ENCODE data around the gene ITGA11. TPM values are rescaled to one million over a fixed set of nuclear protein-coding genes. Genes with fewer than 3 reads are reported as not detected.

The ITGA11 gene
- total RNA-seq, 1 experiment from 2014 or later = 0.12 TPM

DNA sequence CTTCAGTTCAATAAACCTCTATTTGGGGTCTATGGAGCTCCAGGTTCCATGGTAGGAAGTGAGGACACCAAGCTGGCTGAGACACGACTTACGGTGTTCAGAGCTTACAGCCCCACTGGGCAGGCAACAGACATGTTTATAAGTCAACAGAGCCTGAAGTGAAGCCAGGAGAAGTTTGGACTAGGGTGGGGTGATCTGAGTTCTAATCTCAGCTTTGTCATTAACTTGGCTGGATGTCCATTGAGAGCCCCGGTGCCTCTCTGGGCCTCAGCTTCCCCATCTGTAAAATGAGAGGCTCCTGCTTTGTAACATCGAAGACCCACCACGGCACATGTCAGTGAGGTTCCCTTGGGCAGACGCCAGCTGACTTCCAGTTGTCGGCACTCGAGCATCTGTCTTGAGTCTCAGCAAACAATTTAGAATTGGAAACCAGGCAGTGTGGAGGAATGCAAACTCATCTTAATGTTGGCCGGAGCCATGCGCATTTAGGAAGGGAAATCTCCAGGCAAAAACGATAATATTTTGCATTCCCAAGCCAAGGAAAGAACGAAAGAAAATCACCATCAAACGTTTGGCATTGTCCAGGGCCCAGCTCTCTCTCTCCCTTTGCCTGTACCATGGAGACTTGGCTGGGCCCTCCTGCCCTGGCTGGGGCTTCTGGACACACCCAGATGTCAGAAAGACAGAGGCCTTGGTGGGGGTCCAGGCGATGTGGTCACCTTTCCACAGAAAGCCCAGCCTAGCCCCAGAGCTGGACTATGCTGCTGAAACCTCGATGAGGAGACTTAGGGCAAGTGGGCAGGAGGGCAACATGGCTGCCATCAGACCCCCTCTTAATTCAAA, 18.4 kb downstream of the ITGA11 start:
- no peak for DNase-seq (ENCODE audit: extremely low read depth, low read depth)

DNA sequence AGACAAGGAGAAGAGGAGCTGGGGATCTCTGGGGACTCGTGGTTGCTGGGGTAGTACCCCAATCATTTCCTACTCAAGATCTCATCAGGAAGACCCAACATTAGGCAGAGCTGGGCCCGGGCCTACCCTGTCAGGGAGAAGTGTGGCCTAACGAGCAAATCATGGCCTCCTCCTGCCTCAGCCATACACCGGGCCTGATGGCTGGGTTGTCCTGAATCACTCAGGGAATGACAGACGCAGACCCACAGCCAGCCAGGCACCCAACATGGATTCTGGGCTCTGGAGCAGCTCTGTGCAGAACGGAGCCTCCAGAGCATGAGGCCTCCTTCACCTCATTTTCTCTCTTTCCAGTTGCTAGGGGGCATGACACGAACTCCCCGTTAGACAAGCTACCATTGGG, 19.7 kb downstream of the ITGA11 start:
- no peak for DNase-seq (ENCODE audit: extremely low read depth, low read depth)

DNA sequence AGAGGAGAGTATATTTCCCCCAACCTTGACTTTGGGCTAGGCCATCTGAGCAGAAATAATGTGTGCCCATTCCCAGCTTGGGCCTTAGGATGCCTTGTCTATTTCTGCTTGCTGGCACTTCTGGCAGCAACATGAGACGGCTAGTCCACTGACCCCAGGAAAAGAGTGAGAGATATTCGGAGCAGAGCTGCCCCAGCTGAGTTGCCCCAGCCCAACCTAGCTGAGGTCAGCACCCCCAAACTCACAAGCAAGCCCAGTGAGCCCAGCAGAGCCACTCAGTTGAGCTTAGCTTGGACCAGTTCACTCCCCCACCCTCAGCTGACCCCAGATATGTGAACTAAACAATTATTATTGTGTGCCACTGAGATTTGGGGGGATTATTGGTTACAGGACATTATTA, 20.2 kb downstream of the ITGA11 start:
- no peak for DNase-seq (ENCODE audit: extremely low read depth, low read depth)

DNA sequence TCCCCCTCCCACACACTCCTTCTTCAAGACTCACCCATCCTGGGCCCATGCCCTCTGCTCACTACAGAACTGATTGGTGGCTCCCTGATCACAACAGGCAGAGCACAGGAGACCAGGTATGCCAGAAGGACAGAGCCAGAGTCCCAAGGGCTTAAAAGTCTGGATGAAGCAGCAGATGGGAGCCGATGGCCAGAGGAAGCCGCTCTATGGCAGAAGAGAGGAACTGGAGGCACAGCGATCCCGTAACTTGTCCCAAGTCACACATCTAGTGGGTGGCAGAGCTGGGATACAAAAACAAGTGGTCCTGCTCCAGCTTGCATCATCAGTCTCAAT, 20.7 kb downstream of the ITGA11 start:
- DNase-seq (ENCODE audit: extremely low read depth, low read depth) = no peak

DNA sequence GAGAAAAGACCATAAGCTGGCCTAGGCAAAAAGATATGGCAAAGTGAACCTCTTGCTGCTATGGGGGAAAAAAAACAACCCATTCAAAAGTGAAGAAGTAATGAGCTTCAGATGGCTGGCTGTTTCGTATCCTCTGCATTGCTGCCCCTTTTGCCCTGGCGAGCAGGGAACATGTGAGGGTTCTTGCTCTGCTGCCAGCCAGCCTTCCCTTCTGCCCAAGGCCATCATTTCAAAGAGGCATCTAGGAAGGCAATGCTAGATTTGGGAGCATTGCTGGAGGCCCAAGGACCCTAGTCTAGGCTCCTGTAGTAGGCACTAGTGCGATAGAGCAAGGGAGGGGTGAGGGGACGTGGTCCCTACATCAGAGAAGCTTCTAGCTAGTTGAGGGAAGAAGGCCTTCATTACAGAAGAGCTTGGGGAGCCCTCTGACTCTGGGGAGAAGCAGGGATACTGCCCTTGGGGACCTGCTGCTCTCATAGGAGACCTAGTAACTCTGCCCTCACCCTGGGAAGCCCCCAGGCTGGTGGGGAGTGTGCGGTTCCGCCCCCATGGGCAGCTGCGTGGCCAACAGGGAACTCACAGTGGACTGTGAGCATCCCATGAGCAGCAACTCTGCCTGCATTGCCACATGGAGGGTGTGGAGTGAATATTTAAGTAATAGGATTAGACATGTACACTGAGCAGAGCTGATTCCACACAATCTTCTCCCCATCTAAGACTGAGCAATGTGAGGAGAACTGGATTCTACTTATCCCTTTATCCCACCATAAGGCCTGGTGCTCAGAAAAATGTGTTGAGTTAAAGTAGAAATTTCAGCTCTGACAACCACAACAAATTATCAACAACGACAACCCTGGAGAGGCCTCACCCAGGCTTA, 21.3 kb downstream of the ITGA11 start:
- DNase-seq (ENCODE audit: extremely low read depth, low read depth) = no peak

DNA sequence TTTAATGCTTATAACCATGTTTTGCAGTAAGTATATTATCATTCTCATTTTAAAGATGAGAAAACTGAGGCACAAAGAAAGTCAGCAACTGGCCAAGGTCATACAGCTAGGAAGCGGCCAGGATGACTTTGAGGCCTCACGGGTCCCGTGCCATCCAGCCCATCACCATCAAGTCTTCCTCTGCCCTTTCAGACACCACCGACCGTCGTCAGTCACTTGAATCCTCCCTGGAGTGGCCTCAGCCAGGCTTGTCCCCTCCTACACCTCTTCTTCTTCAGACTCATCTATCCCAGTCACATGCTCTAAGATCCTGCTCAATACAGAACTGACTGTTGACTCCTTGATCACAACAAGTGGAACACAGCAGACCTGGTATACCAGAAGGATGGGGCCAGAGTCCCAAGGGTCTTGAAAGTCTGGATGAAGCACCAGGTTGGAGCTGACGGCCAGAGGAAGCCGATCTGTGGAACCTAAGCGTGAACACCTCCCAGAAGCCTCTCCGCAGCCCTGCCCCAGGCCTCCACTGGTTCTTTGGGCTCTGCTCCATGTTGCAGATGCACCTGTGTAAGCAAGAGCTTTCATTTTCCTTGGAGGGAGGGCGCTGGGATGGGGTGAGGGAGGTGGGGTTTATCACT, 22.1 kb downstream of the ITGA11 start:
- no peak for DNase-seq (ENCODE audit: extremely low read depth, low read depth)

DNA sequence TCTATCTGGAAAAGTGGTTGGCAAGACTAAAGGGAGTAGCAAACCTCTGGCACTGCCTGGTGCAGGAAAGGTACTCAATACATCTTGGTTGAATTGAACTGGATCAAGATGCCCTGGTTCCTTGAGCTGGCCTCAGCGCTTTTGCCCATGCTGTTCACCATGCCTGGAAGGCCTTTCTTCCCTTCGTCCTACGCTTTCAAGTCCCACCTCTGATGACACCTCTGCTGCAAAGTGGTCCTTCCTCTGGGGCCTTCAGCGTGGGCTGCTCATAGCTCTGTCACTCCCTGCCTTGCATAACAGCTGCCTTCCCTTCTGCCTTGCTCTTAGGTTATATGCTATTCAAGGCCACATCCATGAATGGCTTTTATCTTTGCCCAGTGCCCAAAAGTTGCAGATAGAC, 23.0 kb downstream of the ITGA11 start:
- DNase-seq (ENCODE audit: extremely low read depth, low read depth) = no peak

DNA sequence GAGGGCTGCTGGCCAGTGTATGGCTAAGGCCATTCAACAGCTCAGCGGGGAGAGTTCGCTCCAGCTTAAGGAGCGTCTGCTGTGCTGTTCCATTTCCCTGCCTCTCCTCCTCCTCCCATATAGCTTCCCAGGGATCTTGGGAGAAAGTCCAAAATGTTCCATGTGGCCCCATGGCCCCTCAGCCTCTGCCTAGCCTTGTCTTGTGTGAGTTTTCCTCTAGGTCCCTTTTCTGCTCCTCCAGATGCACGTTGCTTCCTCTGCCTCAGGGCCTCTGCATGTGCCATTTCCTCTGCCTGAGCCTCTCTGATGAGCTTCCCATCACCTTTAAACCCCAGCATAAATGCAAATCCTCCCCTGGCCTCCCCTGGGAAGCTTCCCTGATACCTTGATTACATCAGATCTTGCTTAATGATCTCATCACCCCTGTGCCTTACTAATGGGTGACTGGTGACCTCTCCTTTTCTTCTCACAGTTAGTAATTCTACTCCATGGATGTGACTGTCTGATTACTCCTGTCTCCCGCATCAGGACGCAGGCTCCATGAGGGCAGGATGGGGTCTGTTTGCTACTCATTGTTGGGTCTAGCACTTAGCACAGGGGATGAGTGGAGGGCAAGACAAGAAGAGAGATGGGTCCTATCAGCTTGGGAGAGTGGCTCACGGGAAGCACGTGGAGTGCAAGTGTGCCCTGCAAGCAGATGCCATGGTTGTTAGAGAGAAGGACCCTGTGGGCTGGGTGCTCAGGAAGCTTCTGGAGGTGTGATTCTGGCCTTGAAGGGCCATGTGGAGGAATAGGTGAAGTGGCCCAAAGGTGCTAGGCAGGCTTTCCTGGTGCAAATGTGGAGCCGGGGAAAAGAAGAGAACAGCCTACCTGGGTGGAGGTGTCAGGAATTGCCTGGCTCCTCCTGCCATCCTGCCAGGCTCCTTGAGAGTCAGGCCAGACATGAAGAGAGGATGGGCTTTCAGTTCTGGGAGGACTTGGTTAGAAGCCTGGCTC, 23.8 kb downstream of the ITGA11 start:
- DNase-seq (ENCODE audit: extremely low read depth, low read depth) = no peak

DNA sequence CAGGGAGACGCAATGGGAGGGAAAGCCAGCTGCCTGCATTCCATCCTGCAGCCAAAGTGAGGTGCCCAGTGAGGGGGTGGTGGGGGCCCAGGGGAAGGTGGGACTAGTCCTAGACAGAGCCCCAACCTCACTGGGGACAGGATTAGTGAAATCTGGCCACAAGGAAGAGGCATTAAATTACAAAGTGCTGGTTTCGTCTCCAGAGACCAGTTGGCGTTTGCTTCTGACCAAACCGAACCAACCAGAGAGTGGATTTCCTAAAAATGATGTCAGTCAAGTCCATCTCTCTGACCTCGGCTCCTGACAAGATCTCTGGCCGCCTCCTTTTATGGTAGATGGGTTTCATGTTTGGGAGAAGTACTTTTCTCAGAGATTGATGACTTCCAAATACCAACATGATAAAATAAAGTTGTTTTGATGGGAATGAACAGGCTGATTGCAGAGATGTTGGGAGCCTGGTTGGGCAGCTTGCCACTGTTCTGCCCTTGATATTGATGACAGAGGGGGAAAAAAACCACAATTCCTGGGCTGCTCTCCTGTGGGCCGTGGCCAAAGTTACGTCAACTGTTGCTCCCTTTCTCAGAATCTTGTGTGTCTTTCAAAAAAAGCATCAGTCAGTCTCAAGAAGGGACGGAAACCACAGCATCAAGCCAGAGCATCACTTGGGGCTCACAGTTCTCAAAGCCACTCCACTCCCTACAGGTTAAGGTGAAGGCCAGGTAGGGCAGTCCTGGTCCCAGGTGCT, 24.6 kb downstream of the ITGA11 start:
- DNase-seq (ENCODE audit: extremely low read depth, low read depth) = no peak

DNA sequence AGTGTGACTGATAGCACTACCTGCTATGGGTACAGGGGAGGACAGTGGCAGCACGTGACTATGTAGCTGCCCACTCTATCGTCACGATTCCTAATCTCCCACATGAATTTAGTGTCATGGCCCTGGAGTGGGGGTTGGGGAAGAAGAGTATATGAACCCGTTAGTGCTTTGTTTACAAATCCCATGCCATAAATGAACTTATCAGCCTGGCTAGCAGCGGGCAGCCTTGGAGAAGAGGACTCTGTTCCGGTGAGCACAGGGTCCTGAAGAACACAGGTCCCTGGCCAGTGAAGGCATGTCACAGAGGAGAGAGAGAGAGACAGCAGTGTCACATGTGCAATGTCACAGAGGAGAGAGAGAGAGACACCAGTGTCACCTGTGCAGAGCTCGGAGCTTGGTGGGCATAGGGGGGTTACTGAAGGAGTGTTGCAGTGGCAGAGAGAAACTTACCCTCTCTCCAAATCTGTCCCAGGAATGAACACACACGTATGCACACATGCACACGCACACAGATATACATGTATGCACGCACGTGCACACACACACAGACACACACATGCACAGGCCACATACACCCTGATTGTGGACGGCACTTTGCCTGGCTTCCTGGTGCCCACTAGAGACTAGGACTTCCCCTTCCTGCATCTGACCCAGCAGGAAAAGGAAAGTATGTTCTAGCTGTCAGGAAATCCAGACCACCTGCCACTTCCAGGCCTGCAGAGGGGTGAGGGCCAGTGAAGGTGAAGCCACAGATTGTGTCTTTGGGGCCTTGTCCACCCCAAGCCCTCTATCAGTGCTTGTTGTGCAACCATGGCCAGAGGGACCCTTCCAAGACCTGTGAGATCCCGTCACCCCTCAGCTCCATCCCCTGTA, 26.3 kb downstream of the ITGA11 start:
- DNase-seq (ENCODE audit: extremely low read depth, low read depth) = no peak

DNA sequence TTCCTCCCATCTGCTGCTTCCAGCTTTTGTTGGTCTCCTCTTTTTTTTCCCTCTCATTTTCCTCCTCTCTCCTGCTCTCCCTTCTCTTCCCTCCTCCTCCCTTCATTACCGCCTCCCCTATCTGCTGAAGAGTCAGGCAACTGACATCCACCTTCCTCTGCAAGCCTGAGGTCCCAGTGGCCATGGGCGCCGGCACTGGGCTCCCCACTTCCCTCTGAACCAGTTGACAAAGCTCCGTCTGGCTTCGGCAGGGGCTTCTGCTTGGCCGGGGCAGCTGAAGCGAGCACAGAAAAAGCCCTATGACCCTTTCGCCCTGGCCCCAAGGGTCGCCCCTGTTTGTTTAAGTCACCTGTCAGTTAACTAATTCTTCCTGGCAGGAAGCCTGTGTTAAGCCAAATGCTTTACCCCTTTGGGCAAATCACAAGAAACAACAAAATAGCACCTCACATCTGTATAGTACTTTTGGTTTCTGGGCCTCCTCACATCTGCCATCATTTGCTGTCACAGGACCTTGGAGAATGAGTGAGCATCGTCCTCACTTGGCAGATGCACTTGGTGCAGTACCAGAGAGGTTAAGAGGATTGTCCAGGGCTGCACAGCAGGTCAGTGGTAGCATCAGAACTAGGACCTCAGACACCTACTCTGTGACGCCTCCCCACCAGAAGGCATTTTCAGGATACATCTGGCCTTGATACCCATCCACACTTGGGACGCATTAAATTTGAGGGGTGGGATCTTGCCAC, 27.7 kb downstream of the ITGA11 start:
- DNase-seq (ENCODE audit: extremely low read depth, low read depth) = no peak

DNA sequence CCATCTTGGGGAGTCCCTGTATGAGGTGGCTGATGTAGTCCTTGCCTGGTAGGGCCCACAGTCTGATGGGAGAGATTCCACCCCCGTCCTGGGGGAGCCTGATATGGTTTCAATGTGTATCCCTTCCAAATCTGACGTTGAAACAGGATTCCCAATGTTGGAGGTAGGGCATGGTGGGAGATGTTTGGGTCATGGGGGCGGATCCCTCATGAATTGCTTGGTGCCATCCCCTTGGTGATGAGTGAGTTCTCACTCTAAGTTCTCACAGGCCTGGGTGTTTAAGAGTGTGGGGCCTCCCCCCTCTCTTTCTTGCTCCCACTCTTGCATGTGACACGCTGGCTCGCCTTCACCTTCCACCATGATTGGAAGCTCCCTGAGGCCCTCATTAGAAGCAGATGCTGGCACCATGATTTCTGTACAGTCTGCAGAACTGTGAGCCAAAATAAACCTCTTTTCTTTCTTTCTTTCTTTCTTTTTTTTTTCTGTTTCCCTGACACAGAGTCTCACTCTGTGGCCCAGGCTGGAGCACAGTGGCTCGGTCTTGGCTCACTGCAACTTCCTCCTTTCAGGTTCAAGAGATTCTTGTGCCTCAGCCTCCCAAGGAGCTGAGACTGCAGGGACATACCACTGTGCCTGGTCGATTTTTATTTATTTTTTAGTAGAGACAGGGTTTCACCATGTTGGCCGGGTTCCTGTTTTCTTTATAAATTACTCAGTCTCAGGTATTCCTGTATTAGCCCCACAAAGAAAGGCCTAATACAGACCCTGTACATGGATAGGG, 28.6 kb downstream of the ITGA11 start:
- DNase-seq (ENCODE audit: extremely low read depth, low read depth) = no peak

DNA sequence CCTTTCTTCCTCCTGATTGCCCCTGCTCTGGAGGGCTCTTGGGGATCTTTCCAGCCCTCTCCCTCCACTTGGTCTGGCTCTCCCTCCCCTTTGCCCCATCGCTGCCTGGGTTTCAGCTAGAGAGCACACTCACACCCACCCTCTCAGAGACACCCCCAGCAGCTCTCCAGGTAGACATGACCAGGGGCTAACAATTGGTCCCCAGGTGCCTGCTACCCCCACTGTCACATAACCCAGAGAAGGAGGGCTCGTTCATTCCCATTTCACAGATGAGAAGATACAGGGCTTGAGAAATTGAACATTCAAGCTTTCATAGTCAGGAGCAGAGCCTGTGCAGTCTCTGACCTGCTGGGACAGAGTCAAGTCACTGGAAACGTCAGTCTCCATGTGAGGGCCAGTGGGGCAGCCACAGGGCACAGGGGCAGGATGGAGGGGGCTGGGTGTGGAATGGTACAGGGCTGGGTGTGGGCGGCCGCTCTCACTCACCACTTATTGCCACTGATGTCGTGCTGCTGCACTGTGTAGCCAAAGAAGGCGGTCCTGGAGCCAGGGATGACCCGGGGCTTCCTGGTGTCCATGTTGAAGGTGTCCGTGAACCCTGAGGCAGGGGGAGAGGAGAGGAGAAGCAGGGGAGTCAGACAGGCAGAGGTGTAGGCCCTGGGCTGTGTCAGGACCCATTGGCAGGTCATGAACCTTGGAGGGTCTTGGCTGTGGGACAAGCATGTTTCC, 29.4 kb downstream of the ITGA11 start:
- DNase-seq (ENCODE audit: extremely low read depth, low read depth) = no peak

DNA sequence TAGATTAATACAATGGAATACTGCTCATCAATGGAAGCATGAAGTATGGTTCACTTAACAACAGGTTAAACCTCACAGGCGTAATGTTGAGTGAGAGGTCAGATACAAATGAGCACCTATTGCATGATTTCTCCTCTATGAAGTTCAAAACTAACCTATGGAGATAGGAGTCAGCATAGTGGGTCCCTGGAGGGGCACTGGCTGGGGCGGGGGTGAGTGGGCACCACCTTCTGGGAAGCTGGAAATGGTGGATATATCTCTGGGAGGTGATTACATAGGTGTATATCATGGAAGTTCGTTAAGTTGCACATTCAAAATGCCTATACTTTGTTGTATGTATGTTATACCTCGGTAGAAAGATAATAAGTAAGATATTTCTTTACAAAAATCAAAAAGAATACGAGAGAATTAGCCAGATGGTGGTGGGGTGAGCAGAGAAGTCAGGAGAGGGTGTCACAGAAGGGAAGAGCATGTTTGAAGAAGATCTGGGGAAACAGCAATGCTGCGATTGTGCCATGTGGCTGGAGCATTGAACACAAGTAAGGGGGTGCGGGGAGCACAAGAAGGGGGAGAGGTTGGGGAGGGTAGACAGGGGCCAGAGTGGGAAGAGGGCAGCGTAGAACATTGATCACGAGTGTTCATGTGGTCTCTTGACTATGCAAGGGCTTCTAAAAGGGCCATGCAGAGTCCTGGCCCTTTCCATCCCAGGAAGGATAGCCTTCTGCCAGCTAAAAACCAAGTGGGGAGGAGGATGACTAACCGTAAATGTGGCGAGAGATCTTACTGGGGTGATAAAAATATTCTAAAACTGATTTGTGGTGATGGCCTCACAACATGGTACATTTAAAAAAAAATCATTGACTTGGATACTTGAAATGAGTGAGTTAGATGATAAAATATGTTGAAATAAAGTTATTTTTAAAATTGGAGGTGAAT, 30.2 kb downstream of the ITGA11 start:
- DNase-seq (ENCODE audit: extremely low read depth, low read depth) = no peak

DNA sequence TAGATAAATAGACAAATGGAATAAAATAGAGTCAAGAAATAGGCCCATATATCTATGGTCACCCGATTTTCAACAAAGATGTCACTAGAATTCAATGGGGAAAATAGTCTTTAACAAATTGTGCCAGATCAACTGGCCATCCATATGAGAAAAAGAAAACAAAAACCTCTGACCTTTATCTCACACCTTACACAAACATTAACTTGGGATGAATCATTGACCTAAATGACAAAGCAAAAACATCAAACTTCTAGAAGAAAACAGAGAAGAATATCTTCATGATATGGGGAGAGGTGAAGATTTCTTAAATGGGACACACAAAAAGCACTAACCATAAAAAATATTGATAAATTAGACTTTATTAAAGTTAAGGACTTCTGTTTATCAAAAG, 31.9 kb downstream of the ITGA11 start:
- peak; percentile 44 for DNase-seq (ENCODE audit: extremely low read depth, low read depth)
